K562 (cell line): ENCODE results near the gene GRIA3. TPM values are rescaled to one million over a fixed set of nuclear protein-coding genes. Genes with fewer than 3 reads are reported as not detected.

Experiments used
- ATAC-seq: fragments of 200-7000 bp; cut with Tn5 transposase; 3 replicates; pipeline ENCODE4 v1.9.1; 2020; ENCODE audit warnings: moderate library complexity
- BruUV-seq: library from RNA; stranded (reverse); fragments of 400-500 nt; replicated peaks from 2 replicates; lab custom pipeline; 2021; lab: Mats Ljungman, UMichigan
- CTCF ChIA-PET: fragments of 300-600 bp; formaldehyde crosslinking; extraction: SDS; loops from one replicate; lab custom pipeline; 2021; ENCODE audit warnings: low intra/inter-chr PET ratio; lab: Yijun Ruan, JAX
- POLR2A ChIA-PET: fragments of 300-600, 350-650 bp; sonication (Branson Sonifier 250); formaldehyde crosslinking; extraction: SDS; loops from one replicate; lab custom pipeline; 2021; ENCODE audit warnings: antibody characterized with exemption, inconsistent platforms; lab: Yijun Ruan, JAX
- DNase-seq, 4 experiments: peaks; one replicate each; pipeline versions ENCODE4 v3.0.0 to v3.0.0-alpha.2; 2011 to 2018; ENCODE audit warnings: low spot score in 3 of 4, mixed read lengths in 3 of 4; ENCODE audit errors: extremely low read depth in 1 of 4
- FAIRE-seq: peaks from 2 replicates; lab custom pipeline; 2011; peaks lifted over from hg19 to GRCh38; lab: Jason Lieb, UNC
- H2AFZ ChIP-seq: 2 replicates; pipeline ENCODE4 v1.6.0; 2011; ENCODE audit warnings: low read depth, low read length, control low read depth, inconsistent platforms
- H3K27ac ChIP-seq: fragments of 200-600 bp; 3 replicates; pipeline ENCODE4 v1.8.0; 2011; ENCODE audit warnings: low read depth, mild to moderate bottlenecking, control low read depth, inconsistent platforms, low read length, moderate library complexity, mixed read lengths; ENCODE audit errors: extremely low read depth
- H3K27me3 ChIP-seq, 2 experiments: fragments of 300-600 bp in 1 of 2; 2 replicates in 1 of 2; 3 replicates in 1 of 2; pipeline versions ENCODE4 v1.6.0 to v1.8.0; 2011; ENCODE audit warnings: inconsistent platforms in 2 of 2, low read length in 2 of 2, mild to moderate bottlenecking in 1 of 2, mixed read lengths in 1 of 2, moderate library complexity in 1 of 2; ENCODE audit not compliant: control insufficient read depth in 2 of 2, insufficient read depth in 2 of 2
- H3K36me3 ChIP-seq: fragments of 300-600 bp; 3 replicates; pipeline ENCODE4 v1.8.0; 2011; ENCODE audit warnings: mild to moderate bottlenecking, low read length, inconsistent platforms; ENCODE audit not compliant: control insufficient read depth, insufficient read depth
- H3K4me1 ChIP-seq, 2 experiments: fragments of 200-600 bp in 1 of 2; replicated peaks in 1 of 2; 2 replicates in 1 of 2; 3 replicates in 1 of 2; pipeline versions ENCODE4 v1.5.1 to v1.8.0; 2011; ENCODE audit warnings: inconsistent platforms in 2 of 2, low read length in 2 of 2, mild to moderate bottlenecking in 1 of 2, mixed read lengths in 1 of 2, moderate library complexity in 1 of 2; ENCODE audit not compliant: control insufficient read depth in 2 of 2, insufficient read depth in 2 of 2
- H3K4me2 ChIP-seq: 2 replicates; pipeline ENCODE4 v1.6.1; 2011; ENCODE audit warnings: low read length, control low read depth, inconsistent platforms, mixed read lengths; ENCODE audit not compliant: insufficient read depth
- H3K4me3 ChIP-seq: fragments of 200-600 bp; sonication (generic), shearing (Covaris generic); 2 replicates; pipeline ENCODE4 v1.5.1; 2016; ENCODE audit warnings: control low read depth, inconsistent platforms
- H3K79me2 ChIP-seq: fragments of 200-600 bp; 3 replicates; pipeline ENCODE4 v1.8.0; 2011; ENCODE audit warnings: low read length, inconsistent platforms; ENCODE audit not compliant: control insufficient read depth, insufficient read depth
- H3K9ac ChIP-seq, 2 experiments: 2 replicates each; pipeline versions ENCODE4 v1.6.0 to v1.6.1; 2011; ENCODE audit warnings: low read depth in 2 of 2, low read length in 2 of 2, control low read depth in 1 of 2, inconsistent platforms in 1 of 2, mild to moderate bottlenecking in 1 of 2, mixed read lengths in 1 of 2; ENCODE audit not compliant: insufficient read depth in 1 of 2
- H3K9me1 ChIP-seq: one replicate; pipeline ENCODE4 v1.6.0; 2011; ENCODE audit warnings: inconsistent platforms, mild to moderate bottlenecking, low read length, moderate library complexity; ENCODE audit not compliant: control insufficient read depth, insufficient read depth
- H3K9me3 ChIP-seq: replicated peaks from 2 replicates; pipeline ENCODE4 v1.5.1; 2011; ENCODE audit warnings: low read depth, low read length, inconsistent platforms; ENCODE audit not compliant: control insufficient read depth, insufficient read depth
- H4K20me1 ChIP-seq: replicated peaks from 2 replicates; pipeline ENCODE4 v1.6.1; 2011; ENCODE audit warnings: low read length, inconsistent platforms, mixed read lengths; ENCODE audit not compliant: control insufficient read depth, insufficient read depth
- MTA2 ChIP-seq: fragments of 450-650 bp; IDR thresholded peaks from 2 replicates; pipeline ENCODE4 v1.6.1; 2016; ENCODE audit warnings: low read depth
- PML ChIP-seq: IDR thresholded peaks from 2 replicates; pipeline ENCODE4 v1.6.1; 2012; ENCODE audit warnings: low read length, inconsistent platforms
- in situ Hi-C: fragments of 300-500 bp; cut with MboI; formaldehyde crosslinking; loops from 4 replicates; pipeline ENCODE4 v1.15.0; 2018; ENCODE audit warnings: inconsistent platforms, mixed read lengths
- intact Hi-C: fragments of 100-400 bp; cut with micrococcal nuclease; formaldehyde crosslinking; loops from 2 replicates; pipeline ENCODE4 v1.14.2; 2022
- polyA plus RNA-seq, 8 experiments: library from polyadenylated mRNA; depleted of rRNA in 4 of 8; stranded (reverse) in 5 of 8; unstranded in 3 of 8; fragments of >200 nt; fragmentation: Nextera tagmentation in 2 of 8; fragmentation: Illumina TruSeq in 1 of 8; extraction: Ambion mirVana in 2 of 8; extraction: Trizol in 1 of 8; gene quantifications; 2 replicates each; pipeline versions ENCODE4 v1.2.1 to v1.2.3, GENCODE V29; 2011 to 2014; ENCODE audit warnings: inconsistent platforms in 1 of 8, missing spikeins in 1 of 8
- total RNA-seq, 7 experiments: library from RNA; depleted of rRNA in 6 of 7; stranded (reverse); fragments of >200 nt in 6 of 7; fragmentation: Illumina TruSeq in 2 of 7; extraction: Trizol in 2 of 7; gene quantifications; 2 replicates each; pipeline versions ENCODE4 v1.2.1 to v1.2.3, GENCODE V29; 2011 to 2021; ENCODE audit warnings: low replicate concordance in 1 of 7
- TF ChIP-seq, protein P1 (sequence below), 3 experiments: fragments of 200-800 bp in 1 of 3; fragments of 250-450 bp in 1 of 3; fragments of 450-650 bp in 1 of 3; sonication (Bioruptor Pico) in 1 of 3; sonication (Bioruptor generic) in 1 of 3; formaldehyde crosslinking in 1 of 3; IDR thresholded peaks; 2 replicates each; pipeline versions ENCODE4 v1.6.1 to v1.8.0; 2016 to 2022; ENCODE audit warnings: mild to moderate bottlenecking in 2 of 3, missing genetic modification characterization in 2 of 3, missing compliant biosample characterization in 1 of 3, moderate library complexity in 1 of 3
- TF ChIP-seq, protein P2 (sequence below): fragments of 450-650 bp; conservative IDR thresholded peaks from 2 replicates; pipeline ENCODE4 v1.6.1; 2016; ENCODE audit warnings: missing genetic modification characterization, low read depth, mild to moderate bottlenecking, missing compliant biosample characterization, moderate library complexity
- TF ChIP-seq, protein P3 (sequence below): fragments of 250-450 bp; sonication (Bioruptor Pico); IDR thresholded peaks from 2 replicates; pipeline ENCODE4 v1.6.1; 2021; ENCODE audit warnings: mild to moderate bottlenecking
- TF ChIP-seq, protein P4 (sequence below), 2 experiments: IDR thresholded peaks; 2 replicates each; pipeline ENCODE4 v1.6.1; 2011; ENCODE audit warnings: borderline replicate concordance in 1 of 2, control low read depth in 1 of 2, low read depth in 1 of 2, low read length in 1 of 2, mild to moderate bottlenecking in 1 of 2, mixed read lengths in 1 of 2, moderate library complexity in 1 of 2; ENCODE audit not compliant: insufficient read depth in 1 of 2, insufficient read length in 1 of 2, poor library complexity in 1 of 2, severe bottlenecking in 1 of 2; ENCODE audit errors: extremely low read depth in 1 of 2

GRIA3 gene
- total and polyA plus RNA-seq, 9 of the 15 experiments (the other 6 are each of a cell fraction or from before 2014, with no cell fraction given), result 0.10 TPM; not detected in 8

DNA sequence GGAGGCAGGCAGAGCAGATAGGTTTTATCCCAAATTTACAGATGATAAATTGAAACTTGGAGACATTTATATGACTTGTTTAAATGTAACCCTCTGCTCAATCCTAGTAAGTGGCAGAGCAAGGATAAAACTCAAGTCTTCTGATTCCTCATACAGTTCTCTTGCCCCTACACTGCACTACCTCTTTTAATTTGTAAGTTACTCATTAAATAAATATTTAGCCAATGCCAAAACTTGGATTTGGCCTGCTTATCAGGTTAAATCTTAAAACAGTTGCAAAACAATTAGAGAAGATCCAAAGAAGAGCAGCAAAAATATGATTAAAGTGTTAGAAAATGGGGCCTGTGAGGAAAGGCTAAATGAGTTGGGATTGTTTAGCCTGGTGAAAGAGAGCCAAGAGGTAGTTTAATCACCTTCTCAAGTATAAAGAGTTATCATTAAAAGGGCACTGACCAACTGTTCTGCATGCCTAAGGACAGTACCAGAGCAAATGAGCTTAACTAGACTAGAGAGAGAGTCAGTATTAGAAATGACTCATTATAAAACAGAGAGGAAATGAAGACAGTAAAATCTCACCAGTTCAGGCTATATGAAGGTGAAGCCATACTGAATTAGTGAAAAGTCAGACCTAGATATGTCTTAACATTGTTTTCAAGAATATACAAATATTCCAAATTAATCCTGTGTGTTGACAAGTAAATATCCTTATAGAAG is 146.3 kb downstream of the GRIA3 start:
- ChIA-PET CTCF (no interaction called here), POLR2A (no interaction called here)
- no TSS peak for BruUV-seq
- DNase-seq, result no peak
- no peak for FAIRE-seq
- Histone ChIP-seq H2AFZ (no peak overlapping the region), H3K4me1 (no peaks in the 10 kb centered on the region), H3K27ac (no peak overlapping the region), H3K4me3 (no peak overlapping the region), H3K4me2 (no peak overlapping the region), H3K79me2 (no peaks in the 10 kb centered on the region), H3K9me1 (no peaks in the 10 kb centered on the region), H3K9ac (no peak overlapping the region), H3K27me3 (no peaks in the 10 kb centered on the region)
- intact Hi-C loops, result no loop called here
- TF ChIP-seq PML (no peak), MTA2 (no peak)
- TF ChIP-seq, protein P1, sequence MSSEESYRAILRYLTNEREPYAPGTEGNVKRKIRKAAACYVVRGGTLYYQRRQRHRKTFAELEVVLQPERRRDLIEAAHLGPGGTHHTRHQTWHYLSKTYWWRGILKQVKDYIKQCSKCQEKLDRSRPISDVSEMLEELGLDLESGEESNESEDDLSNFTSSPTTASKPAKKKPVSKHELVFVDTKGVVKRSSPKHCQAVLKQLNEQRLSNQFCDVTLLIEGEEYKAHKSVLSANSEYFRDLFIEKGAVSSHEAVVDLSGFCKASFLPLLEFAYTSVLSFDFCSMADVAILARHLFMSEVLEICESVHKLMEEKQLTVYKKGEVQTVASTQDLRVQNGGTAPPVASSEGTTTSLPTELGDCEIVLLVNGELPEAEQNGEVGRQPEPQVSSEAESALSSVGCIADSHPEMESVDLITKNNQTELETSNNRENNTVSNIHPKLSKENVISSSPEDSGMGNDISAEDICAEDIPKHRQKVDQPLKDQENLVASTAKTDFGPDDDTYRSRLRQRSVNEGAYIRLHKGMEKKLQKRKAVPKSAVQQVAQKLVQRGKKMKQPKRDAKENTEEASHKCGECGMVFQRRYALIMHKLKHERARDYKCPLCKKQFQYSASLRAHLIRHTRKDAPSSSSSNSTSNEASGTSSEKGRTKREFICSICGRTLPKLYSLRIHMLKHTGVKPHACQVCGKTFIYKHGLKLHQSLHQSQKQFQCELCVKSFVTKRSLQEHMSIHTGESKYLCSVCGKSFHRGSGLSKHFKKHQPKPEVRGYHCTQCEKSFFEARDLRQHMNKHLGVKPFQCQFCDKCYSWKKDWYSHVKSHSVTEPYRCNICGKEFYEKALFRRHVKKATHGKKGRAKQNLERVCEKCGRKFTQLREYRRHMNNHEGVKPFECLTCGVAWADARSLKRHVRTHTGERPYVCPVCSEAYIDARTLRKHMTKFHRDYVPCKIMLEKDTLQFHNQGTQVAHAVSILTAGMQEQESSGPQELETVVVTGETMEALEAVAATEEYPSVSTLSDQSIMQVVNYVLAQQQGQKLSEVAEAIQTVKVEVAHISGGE (CRISPR knock-in tag; IDR thresholded peaks at IDR 0.05), result no peak
- TF ChIP-seq, protein P2, sequence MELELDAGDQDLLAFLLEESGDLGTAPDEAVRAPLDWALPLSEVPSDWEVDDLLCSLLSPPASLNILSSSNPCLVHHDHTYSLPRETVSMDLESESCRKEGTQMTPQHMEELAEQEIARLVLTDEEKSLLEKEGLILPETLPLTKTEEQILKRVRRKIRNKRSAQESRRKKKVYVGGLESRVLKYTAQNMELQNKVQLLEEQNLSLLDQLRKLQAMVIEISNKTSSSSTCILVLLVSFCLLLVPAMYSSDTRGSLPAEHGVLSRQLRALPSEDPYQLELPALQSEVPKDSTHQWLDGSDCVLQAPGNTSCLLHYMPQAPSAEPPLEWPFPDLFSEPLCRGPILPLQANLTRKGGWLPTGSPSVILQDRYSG (tag), result no peak
- TF ChIP-seq, protein P3, sequence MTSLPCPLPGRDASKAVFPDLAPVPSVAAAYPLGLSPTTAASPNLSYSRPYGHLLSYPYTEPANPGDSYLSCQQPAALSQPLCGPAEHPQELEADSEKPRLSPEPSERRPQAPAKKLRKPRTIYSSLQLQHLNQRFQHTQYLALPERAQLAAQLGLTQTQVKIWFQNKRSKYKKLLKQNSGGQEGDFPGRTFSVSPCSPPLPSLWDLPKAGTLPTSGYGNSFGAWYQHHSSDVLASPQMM (CRISPR knock-in tag), result no peak
- TF ChIP-seq, protein P4, sequence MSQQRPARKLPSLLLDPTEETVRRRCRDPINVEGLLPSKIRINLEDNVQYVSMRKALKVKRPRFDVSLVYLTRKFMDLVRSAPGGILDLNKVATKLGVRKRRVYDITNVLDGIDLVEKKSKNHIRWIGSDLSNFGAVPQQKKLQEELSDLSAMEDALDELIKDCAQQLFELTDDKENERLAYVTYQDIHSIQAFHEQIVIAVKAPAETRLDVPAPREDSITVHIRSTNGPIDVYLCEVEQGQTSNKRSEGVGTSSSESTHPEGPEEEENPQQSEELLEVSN (IDR thresholded peaks at IDR 0.05; ENCODE audit: borderline replicate concordance in 1 of 2, extremely low read depth in 1 of 2, insufficient read depth in 1 of 2, insufficient read length in 1 of 2, low read depth in 1 of 2, low read length in 1 of 2, poor library complexity in 1 of 2, severe bottlenecking in 1 of 2), result no peak
- TF ChIP-seq, all 486 proteins: peak for 0
- Histone ChIP-seq H3K9me3 (no peaks in the 10 kb centered on the region), H4K20me1 (no peaks in the 10 kb centered on the region), H3K36me3 (no peaks in the 10 kb centered on the region)
- ATAC-seq, result no peak
- in situ Hi-C loops, result no loop called here
